ENCODE data around the gene AP1AR.

AP1AR gene

GRCh38 chr4:112318239-112319142 lies 86.9 kb downstream of the AP1AR start:
- no peak for DNase-seq
